CD14-positive monocyte (primary cell): ENCODE data around the gene TRRAP. TPM values are rescaled to one million over a fixed set of nuclear protein-coding genes. Genes with fewer than 3 reads are reported as not detected.
A peak's percentile ranks its signal among the peaks of the same experiment; 100 is the strongest.

Experiments
- DNase-seq, 3 donors: peaks; one replicate each; pipeline ENCODE4 v3.0.0-alpha.2; 2011 to 2022
- H2AFZ ChIP-seq: 2 replicates; pipeline ENCODE4 v1.6.0; 2012; ENCODE audit warnings: mild to moderate bottlenecking, low read depth, low read length, inconsistent platforms; ENCODE audit not compliant: insufficient read depth, poor library complexity, severe bottlenecking
- H3K27ac ChIP-seq, 2 donors: 1 replicate in 1 of 2; 2 replicates in 1 of 2; pipeline ENCODE4 v1.5.1; 2012 to 2013; ENCODE audit warnings: low read length in 2 of 2, control low read depth in 1 of 2, inconsistent platforms in 1 of 2, low read depth in 1 of 2, mild to moderate bottlenecking in 1 of 2
- H3K27me3 ChIP-seq, 2 donors: one replicate each; pipeline versions ENCODE4 v1.6.0 to v1.6.1; 2011 to 2013; ENCODE audit warnings: low read length in 2 of 2; ENCODE audit not compliant: control insufficient read depth in 2 of 2, insufficient read depth in 2 of 2
- H3K36me3 ChIP-seq, 2 donors: replicated peaks in 1 of 2; 1 replicate in 1 of 2; 2 replicates in 1 of 2; pipeline versions ENCODE4 v1.5.1 to v1.6.1; 2012 to 2013; ENCODE audit warnings: low read length in 2 of 2, control low read depth in 1 of 2, inconsistent platforms in 1 of 2, mild to moderate bottlenecking in 1 of 2; ENCODE audit not compliant: insufficient read depth in 2 of 2, control insufficient read depth in 1 of 2
- H3K4me1 ChIP-seq, 2 donors: 1 replicate in 1 of 2; 2 replicates in 1 of 2; pipeline versions ENCODE4 v1.5.1 to v1.6.1; 2012 to 2013; ENCODE audit warnings: low read length in 2 of 2, control low read depth in 1 of 2, inconsistent platforms in 1 of 2, mild to moderate bottlenecking in 1 of 2, moderate library complexity in 1 of 2; ENCODE audit not compliant: insufficient read depth in 2 of 2, control insufficient read depth in 1 of 2
- H3K4me2 ChIP-seq: replicated peaks from 2 replicates; pipeline ENCODE3; 2012; ENCODE audit warnings: low read length, moderate library complexity, mild to moderate bottlenecking; ENCODE audit not compliant: poor library complexity, severe bottlenecking; ENCODE audit errors: extremely low read depth
- H3K4me3 ChIP-seq, 3 experiments: fragments of 200-600 bp in 1 of 3; sonication (generic) in 1 of 3; replicated peaks in 1 of 3; 1 replicate in 2 of 3; 2 replicates in 1 of 3; pipeline ENCODE4 v1.5.1; 2011 to 2013; ENCODE audit warnings: low read length in 3 of 3, mild to moderate bottlenecking in 3 of 3, control low read depth in 2 of 3, low read depth in 2 of 3, inconsistent platforms in 1 of 3, moderate library complexity in 1 of 3
- H3K79me2 ChIP-seq: 2 replicates; pipeline ENCODE4 v1.6.0; 2012; ENCODE audit warnings: mild to moderate bottlenecking, control low read depth, inconsistent platforms, low read length, moderate library complexity; ENCODE audit not compliant: insufficient read depth
- H3K9ac ChIP-seq: 2 replicates; pipeline ENCODE4 v1.6.0; 2017; ENCODE audit warnings: low read length, mild to moderate bottlenecking; ENCODE audit not compliant: insufficient read depth, poor library complexity, severe bottlenecking
- H3K9me3 ChIP-seq, 2 donors: replicated peaks in 1 of 2; 1 replicate in 1 of 2; 2 replicates in 1 of 2; pipeline versions ENCODE4 v1.5.1 to v1.6.1; 2012 to 2013; ENCODE audit warnings: low read length in 2 of 2, control low read depth in 1 of 2; ENCODE audit not compliant: control insufficient read depth in 1 of 2, insufficient read depth in 1 of 2
- H4K20me1 ChIP-seq: 2 replicates; pipeline ENCODE4 v1.6.0; 2012; ENCODE audit warnings: mild to moderate bottlenecking, low read length, control low read depth, moderate library complexity; ENCODE audit not compliant: insufficient read depth
- H3K27ac Mint-ChIP-seq, 7 donors: one replicate each; pipeline ENCODE4 v1.8.0; 2020; ENCODE audit warnings: mild to moderate bottlenecking in 7 of 7, mixed read lengths in 7 of 7, moderate library complexity in 6 of 7, inconsistent platforms in 2 of 7
- H3K27me3 Mint-ChIP-seq, 3 donors: one replicate each; pipeline ENCODE4 v1.8.0; 2021 to 2022; ENCODE audit warnings: low read depth in 3 of 3, mild to moderate bottlenecking in 3 of 3, mixed read lengths in 3 of 3, moderate library complexity in 3 of 3, inconsistent platforms in 1 of 3
- H3K36me3 Mint-ChIP-seq, 2 donors: one replicate each; pipeline ENCODE4 v1.8.0; 2020; ENCODE audit warnings: mixed read lengths in 2 of 2, inconsistent platforms in 1 of 2, mild to moderate bottlenecking in 1 of 2
- H3K4me1 Mint-ChIP-seq: one replicate; pipeline ENCODE4 v1.8.0; 2020; ENCODE audit warnings: mild to moderate bottlenecking, mixed read lengths
- H3K4me3 Mint-ChIP-seq, 2 donors: one replicate each; pipeline ENCODE4 v1.8.0; 2020; ENCODE audit warnings: mild to moderate bottlenecking in 2 of 2, mixed read lengths in 2 of 2, moderate library complexity in 1 of 2
- H3K9me3 Mint-ChIP-seq, 7 donors: one replicate each; pipeline ENCODE4 v1.8.0; 2020 to 2022; ENCODE audit warnings: mixed read lengths in 7 of 7, mild to moderate bottlenecking in 6 of 7, moderate library complexity in 6 of 7, inconsistent platforms in 2 of 7
- WGBS: methylation state at CpG from one replicate; pipeline ENCODE4 v1.1.5; 2013; ENCODE audit warnings: missing lambda C conversion rate; ENCODE audit not compliant: insufficient coverage; 5-methylcytosine and 5-hydroxymethylcytosine counted together
- intact Hi-C, 2 donors: fragments of 100-400 bp; cut with micrococcal nuclease; formaldehyde crosslinking; loops; one replicate each; pipeline versions ENCODE4 v1.15.0 to v1.15.1; 2023
- polyA plus RNA-seq, 3 donors: library from polyadenylated mRNA; depleted of rRNA in 1 of 3; unstranded in 2 of 3; stranded (reverse) in 1 of 3; fragments of 300-500 nt in 2 of 3; fragments of >200 nt in 1 of 3; fragmentation: Illumina TruSeq in 2 of 3; gene quantifications; 1 replicate in 2 of 3; 2 replicates in 1 of 3; pipeline ENCODE4 v1.2.3, GENCODE V29; 2012 to 2021
- TF ChIP-seq, protein P1 (sequence below): fragments of 200-600 bp; IDR thresholded peaks from one replicate; pipeline ENCODE4 v1.8.0; 2022; ENCODE audit warnings: antibody characterized with exemption, mild to moderate bottlenecking

TRRAP gene
- polyA plus RNA-seq, 3 donors, result 0.67 to 12.2 (median 1.2) TPM

DNA sequence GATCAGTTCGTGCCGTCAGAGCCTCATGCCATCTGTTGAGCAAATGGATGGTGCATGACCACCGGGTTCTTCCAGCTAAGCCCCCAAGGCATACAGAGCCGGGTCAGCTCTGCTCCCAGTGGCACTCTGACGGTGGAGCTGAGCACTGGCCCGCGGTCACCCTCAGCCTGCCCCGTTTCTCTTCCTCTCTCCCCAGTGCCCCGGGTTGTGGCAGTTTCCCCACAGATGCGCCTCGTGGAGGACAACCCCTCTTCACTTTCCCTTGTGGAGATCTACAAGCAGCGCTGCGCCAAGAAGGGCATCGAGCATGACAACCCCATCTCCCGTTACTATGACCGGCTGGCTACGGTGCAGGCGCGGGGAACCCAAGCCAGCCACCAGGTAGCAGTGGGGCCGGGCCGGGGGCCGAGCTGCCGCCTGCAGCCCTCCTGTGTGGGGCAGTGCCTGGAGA is 129.9 kb downstream of the TRRAP start:
- TF ChIP-seq, protein P1, sequence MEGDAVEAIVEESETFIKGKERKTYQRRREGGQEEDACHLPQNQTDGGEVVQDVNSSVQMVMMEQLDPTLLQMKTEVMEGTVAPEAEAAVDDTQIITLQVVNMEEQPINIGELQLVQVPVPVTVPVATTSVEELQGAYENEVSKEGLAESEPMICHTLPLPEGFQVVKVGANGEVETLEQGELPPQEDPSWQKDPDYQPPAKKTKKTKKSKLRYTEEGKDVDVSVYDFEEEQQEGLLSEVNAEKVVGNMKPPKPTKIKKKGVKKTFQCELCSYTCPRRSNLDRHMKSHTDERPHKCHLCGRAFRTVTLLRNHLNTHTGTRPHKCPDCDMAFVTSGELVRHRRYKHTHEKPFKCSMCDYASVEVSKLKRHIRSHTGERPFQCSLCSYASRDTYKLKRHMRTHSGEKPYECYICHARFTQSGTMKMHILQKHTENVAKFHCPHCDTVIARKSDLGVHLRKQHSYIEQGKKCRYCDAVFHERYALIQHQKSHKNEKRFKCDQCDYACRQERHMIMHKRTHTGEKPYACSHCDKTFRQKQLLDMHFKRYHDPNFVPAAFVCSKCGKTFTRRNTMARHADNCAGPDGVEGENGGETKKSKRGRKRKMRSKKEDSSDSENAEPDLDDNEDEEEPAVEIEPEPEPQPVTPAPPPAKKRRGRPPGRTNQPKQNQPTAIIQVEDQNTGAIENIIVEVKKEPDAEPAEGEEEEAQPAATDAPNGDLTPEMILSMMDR, result no peak
- H3K4me3 Mint-ChIP-seq, result no peak overlapping the region

DNA sequence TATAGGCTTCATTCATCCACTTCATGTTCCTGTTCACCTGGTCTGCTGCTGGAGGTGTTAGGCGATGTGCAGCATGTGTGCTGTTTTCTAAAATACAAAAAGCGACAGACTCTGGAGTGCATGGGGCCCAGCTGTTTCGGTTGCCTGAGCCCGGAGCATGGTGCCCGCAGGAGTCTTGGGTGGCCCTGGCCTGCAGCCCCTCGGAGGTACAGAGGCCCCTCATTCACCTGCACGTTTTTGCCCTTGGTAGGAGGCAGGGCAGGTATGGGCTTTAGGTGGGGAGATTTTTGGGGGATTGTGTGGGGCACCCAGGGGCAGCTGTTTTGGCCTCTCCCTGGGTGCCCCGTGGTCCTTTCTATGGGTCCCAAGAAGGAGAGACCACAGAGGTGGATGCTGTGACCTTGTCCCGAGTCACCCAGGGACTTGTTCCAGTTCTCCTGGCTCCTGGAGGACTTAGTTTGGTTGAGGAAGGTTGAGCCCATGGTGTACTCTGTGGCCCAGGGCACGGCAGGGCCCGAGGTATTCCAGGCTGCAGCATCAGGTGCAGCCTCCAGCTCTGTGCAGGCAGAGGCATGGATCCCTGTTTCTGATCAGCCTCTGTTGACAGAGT is 130.7 kb downstream of the TRRAP start:
- Mint-ChIP-seq H3K27me3 (no peaks in the 10 kb centered on the region), H3K36me3 (peaks cover 87 to 97% of the 10 kb centered on the region in 2 donors), H3K27ac (peak overlapping the region in 1 of 7 donors; percentile 4), H3K4me1 (peaks cover 5% of the 10 kb centered on the region), H3K4me3 (no peak overlapping the region), H3K9me3 (peaks cover 0 to 1% (median 0%) of the 10 kb centered on the region in 7 donors)
- Histone ChIP-seq H3K4me2 (no peak overlapping the region), H3K9me3 (no peaks in the 10 kb centered on the region), H3K27ac (no peak overlapping the region), H3K27me3 (no peaks in the 10 kb centered on the region), H3K36me3 (peaks cover 82 to 96% of the 10 kb centered on the region in 2 donors), H3K4me3 (no peak overlapping the region), H3K9ac (no peak overlapping the region), H4K20me1 (no peaks in the 10 kb centered on the region), H2AFZ (no peak overlapping the region), H3K79me2 (no peaks in the 10 kb centered on the region), H3K4me1 (no peaks in the 10 kb centered on the region)
- intact Hi-C loops, result no loop called here
- 96% methylated on average over 10 of the region's 11 CpGs for WGBS
- DNase-seq, result no peak
- TF ChIP-seq, protein P1, result no peak

More for the DNA sequence above, 129.9 kb downstream of the TRRAP start:
- Histone ChIP-seq H3K27me3 (no peaks in the 10 kb centered on the region), H3K27ac (no peak overlapping the region), H3K4me3 (no peak overlapping the region), H3K4me1 (no peaks in the 10 kb centered on the region), H2AFZ (no peak overlapping the region), H3K4me2 (no peak overlapping the region), H3K9ac (no peak overlapping the region), H3K79me2 (no peaks in the 10 kb centered on the region), H3K36me3 (peaks cover 80 to 96% of the 10 kb centered on the region in 2 donors), H4K20me1 (no peaks in the 10 kb centered on the region), H3K9me3 (no peaks in the 10 kb centered on the region)
- 95% methylated on average over 20 of the region's 23 CpGs for WGBS
- H3K9me3 Mint-ChIP-seq, result peaks cover 0 to 1% (median 0%) of the 10 kb centered on the region in 7 donors
- no peaks in the 10 kb centered on the region for H3K27me3 Mint-ChIP-seq
- intact Hi-C loops, result no loop called here
- peaks cover 86 to 98% of the 10 kb centered on the region in 2 donors for H3K36me3 Mint-ChIP-seq
- H3K4me1 Mint-ChIP-seq, result peaks cover 5% of the 10 kb centered on the region
- DNase-seq, result no peak
- H3K27ac Mint-ChIP-seq, result peak overlapping the region in 2 of 7 donors; percentile 42 to 59
